Sciatic nerve (tissue), 1 donor: Measurements from ENCODE around the gene MIGA1. TPM values are rescaled to one million over a fixed set of nuclear protein-coding genes. Genes with fewer than 3 reads are reported as not detected.

Source experiments
- total RNA-seq: library from RNA; stranded (reverse); fragmentation: NEBNext Ultra II Directional; extraction: Animal tissue kit (Norgen Biotek cat#: 25700); gene quantifications from one replicate; pipeline ENCODE4 v1.2.1, GENCODE V29; 2021
- donor health status: DM: no; HTN: no; CAD: no.

MIGA1 gene
- total RNA-seq, 1 donor from 2014 or later, result 29.4 TPM

Other genes with a start within 250 kb of the MIGA1 start
- gene ZZZ3, start 97.0 kb upstream of the MIGA1 start, total RNA-seq, result 65.7 TPM
- 87.1 TPM for gene USP33, start 19.8 kb upstream of the MIGA1 start, total RNA-seq
- 10.6 TPM for gene NEXN, start 109.0 kb downstream of the MIGA1 start, total RNA-seq
- 141 TPM for gene FUBP1, start 199.4 kb downstream of the MIGA1 start, total RNA-seq
- gene DNAJB4, start 225.3 kb downstream of the MIGA1 start, total RNA-seq, result 87.0 TPM